HUES6 (cell line): ENCODE results near the gene RNF220.

Experiments used
- H3K27ac ChIP-seq: 2 replicates; pipeline ENCODE4 v1.7.0; 2013; ENCODE audit warnings: low read depth, mild to moderate bottlenecking, low read length, inconsistent platforms
- H3K27me3 ChIP-seq: 2 replicates; pipeline ENCODE4 v1.6.1; 2013; ENCODE audit warnings: low read length; ENCODE audit not compliant: control insufficient read depth, insufficient read depth
- H3K36me3 ChIP-seq: 2 replicates; pipeline ENCODE4 v1.6.1; 2013; ENCODE audit warnings: low read length; ENCODE audit not compliant: control insufficient read depth, insufficient read depth
- H3K4me1 ChIP-seq: 2 replicates; pipeline ENCODE4 v1.6.1; 2013; ENCODE audit warnings: low read length; ENCODE audit not compliant: control insufficient read depth, insufficient read depth
- H3K4me3 ChIP-seq: 2 replicates; pipeline ENCODE4 v1.5.1; 2013; ENCODE audit warnings: low read depth, low read length
- H3K9ac ChIP-seq: one replicate; pipeline ENCODE4 v1.6.1; 2013; ENCODE audit warnings: mild to moderate bottlenecking, low read length
- H3K9me3 ChIP-seq: 2 replicates; pipeline ENCODE4 v1.6.1; 2013; ENCODE audit warnings: low read depth, low read length; ENCODE audit not compliant: control insufficient read depth, insufficient read depth

The RNF220 gene

GRCh38 chr1:44646261-44647110, 241.4 kb downstream of the RNF220 start:
- Histone ChIP-seq H3K9ac (no peak overlapping the region), H3K9me3 (no peaks in the 10 kb centered on the region), H3K27ac (no peak overlapping the region), H3K4me3 (no peak overlapping the region), H3K27me3 (no peaks in the 10 kb centered on the region), H3K4me1 (peaks cover 16% of the 10 kb centered on the region), H3K36me3 (peaks cover 96% of the 10 kb centered on the region)

GRCh38 chr1:44647896-44648295, 242.8 kb downstream of the RNF220 start:
- Histone ChIP-seq H3K27me3 (no peaks in the 10 kb centered on the region), H3K36me3 (peaks cover 86% of the 10 kb centered on the region)

GRCh38 chr1:44648529-44649250, 243.6 kb downstream of the RNF220 start:
- no peak overlapping the region for H3K9ac ChIP-seq
- H3K9me3 ChIP-seq: no peaks in the 10 kb centered on the region
- no peak overlapping the region for H3K27ac ChIP-seq
- peaks cover 26% of the 10 kb centered on the region for H3K4me1 ChIP-seq
- H3K4me3 ChIP-seq: no peak overlapping the region
- H3K36me3 ChIP-seq: peaks cover 79% of the 10 kb centered on the region
- H3K27me3 ChIP-seq: no peaks in the 10 kb centered on the region

More at GRCh38 chr1:44647896-44648295, 242.8 kb downstream of the RNF220 start:
- Histone ChIP-seq H3K9ac (no peak overlapping the region), H3K9me3 (no peaks in the 10 kb centered on the region), H3K4me3 (no peak overlapping the region), H3K27ac (no peak overlapping the region), H3K4me1 (peaks cover 20% of the 10 kb centered on the region)

GRCh38 chr1:44649788-44650158, 244.7 kb downstream of the RNF220 start:
- peaks cover 68% of the 10 kb centered on the region for H3K36me3 ChIP-seq
- H3K27ac ChIP-seq: 0 out of 2 replicates have a peak overlapping the region, but pooled peaks have one; percentile 34
- no peak overlapping the region for H3K4me3 ChIP-seq
- H3K4me1 ChIP-seq: peaks cover 26% of the 10 kb centered on the region
- no peaks in the 10 kb centered on the region for H3K9me3 ChIP-seq
- H3K27me3 ChIP-seq: no peaks in the 10 kb centered on the region
- no peak overlapping the region for H3K9ac ChIP-seq

GRCh38 chr1:44650159-44650831, 245.2 kb downstream of the RNF220 start:
- H3K27me3 ChIP-seq: no peaks in the 10 kb centered on the region
- peaks cover 26% of the 10 kb centered on the region for H3K4me1 ChIP-seq
- peaks cover 63% of the 10 kb centered on the region for H3K36me3 ChIP-seq
- 0 out of 2 replicates have a peak overlapping the region, but pooled peaks have one; percentile 34 for H3K27ac ChIP-seq
- peak overlapping the region; percentile 57 for H3K9ac ChIP-seq
- H3K4me3 ChIP-seq: no peak overlapping the region
- H3K9me3 ChIP-seq: no peaks in the 10 kb centered on the region

GRCh38 chr1:44651069-44651468, 246.0 kb downstream of the RNF220 start:
- Histone ChIP-seq H3K9me3 (no peaks in the 10 kb centered on the region), H3K36me3 (peaks cover 55% of the 10 kb centered on the region), H3K27me3 (no peaks in the 10 kb centered on the region), H3K9ac (no peak overlapping the region), H3K4me3 (no peak overlapping the region), H3K4me1 (peaks cover 26% of the 10 kb centered on the region), H3K27ac (no peak overlapping the region)

- no peak overlapping the region for H3K9ac ChIP-seq
- H3K27ac ChIP-seq: no peak overlapping the region
- H3K36me3 ChIP-seq: peaks cover 42% of the 10 kb centered on the region
These were observed 247.5 kb downstream of the RNF220 start for GRCh38 chr1:44652445-44653106.

GRCh38 chr1:44653107-44653964, 248.3 kb downstream of the RNF220 start:
- Histone ChIP-seq H3K27me3 (no peaks in the 10 kb centered on the region), H3K27ac (no peak overlapping the region), H3K4me3 (no peak overlapping the region), H3K9me3 (no peaks in the 10 kb centered on the region), H3K4me1 (peaks cover 26% of the 10 kb centered on the region), H3K9ac (no peak overlapping the region), H3K36me3 (peaks cover 36% of the 10 kb centered on the region)

More at GRCh38 chr1:44652445-44653106, 247.5 kb downstream of the RNF220 start:
- no peak overlapping the region for H3K4me3 ChIP-seq
- H3K27me3 ChIP-seq: no peaks in the 10 kb centered on the region
- H3K9me3 ChIP-seq: no peaks in the 10 kb centered on the region
- H3K4me1 ChIP-seq: peaks cover 26% of the 10 kb centered on the region

GRCh38 chr1:44654621-44655187, 249.6 kb downstream of the RNF220 start:
- H3K27ac ChIP-seq: no peak overlapping the region
- no peaks in the 10 kb centered on the region for H3K27me3 ChIP-seq
- H3K4me1 ChIP-seq: peaks cover 21% of the 10 kb centered on the region
- H3K9ac ChIP-seq: no peak overlapping the region
- no peaks in the 10 kb centered on the region for H3K9me3 ChIP-seq
- H3K4me3 ChIP-seq: no peak overlapping the region
- peaks cover 22% of the 10 kb centered on the region for H3K36me3 ChIP-seq

GRCh38 chr1:44655609-44656008, 250.6 kb downstream of the RNF220 start:
- no peak overlapping the region for H3K9ac ChIP-seq
- no peaks in the 10 kb centered on the region for H3K9me3 ChIP-seq
- H3K4me3 ChIP-seq: no peak overlapping the region
- H3K36me3 ChIP-seq: peaks cover 13% of the 10 kb centered on the region
- no peaks in the 10 kb centered on the region for H3K27me3 ChIP-seq
- no peak overlapping the region for H3K27ac ChIP-seq
- peaks cover 12% of the 10 kb centered on the region for H3K4me1 ChIP-seq
